Body of pancreas (tissue), 4 donors: ENCODE results near the gene HAPLN2.

Experiments
- POLR2A ChIP-seq, 3 donors: fragments of 450-650 bp; IDR thresholded peaks; one replicate each; pipeline ENCODE4 v1.6.1; 2016; ENCODE audit warnings: antibody characterized with exemption in 3 of 3, mild to moderate bottlenecking in 2 of 3
- TF ChIP-seq, protein P1 (sequence below), 7 experiments: fragments of 450-650 bp in 4 of 7; fragments of 200-600 bp in 3 of 7; sonication (generic) in 3 of 7; IDR thresholded peaks; one replicate each; pipeline ENCODE4 v1.5.1; 2016 to 2019; ENCODE audit warnings: antibody characterized with exemption in 7 of 7

DNA sequence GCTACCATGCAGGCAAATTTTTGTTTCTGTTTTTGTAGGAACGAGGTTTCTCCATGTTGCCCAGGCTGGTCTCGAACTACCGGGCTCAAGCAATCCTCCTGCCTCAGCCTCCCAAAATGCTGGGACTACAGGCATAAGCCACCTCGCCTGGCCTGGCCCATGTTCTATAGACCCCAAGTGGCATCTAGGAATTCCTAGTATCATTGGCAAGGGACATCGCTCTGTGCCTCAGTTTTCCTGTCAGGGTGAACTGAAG is 43.5 kb downstream of the HAPLN2 start:
- TF ChIP-seq, protein P1, sequence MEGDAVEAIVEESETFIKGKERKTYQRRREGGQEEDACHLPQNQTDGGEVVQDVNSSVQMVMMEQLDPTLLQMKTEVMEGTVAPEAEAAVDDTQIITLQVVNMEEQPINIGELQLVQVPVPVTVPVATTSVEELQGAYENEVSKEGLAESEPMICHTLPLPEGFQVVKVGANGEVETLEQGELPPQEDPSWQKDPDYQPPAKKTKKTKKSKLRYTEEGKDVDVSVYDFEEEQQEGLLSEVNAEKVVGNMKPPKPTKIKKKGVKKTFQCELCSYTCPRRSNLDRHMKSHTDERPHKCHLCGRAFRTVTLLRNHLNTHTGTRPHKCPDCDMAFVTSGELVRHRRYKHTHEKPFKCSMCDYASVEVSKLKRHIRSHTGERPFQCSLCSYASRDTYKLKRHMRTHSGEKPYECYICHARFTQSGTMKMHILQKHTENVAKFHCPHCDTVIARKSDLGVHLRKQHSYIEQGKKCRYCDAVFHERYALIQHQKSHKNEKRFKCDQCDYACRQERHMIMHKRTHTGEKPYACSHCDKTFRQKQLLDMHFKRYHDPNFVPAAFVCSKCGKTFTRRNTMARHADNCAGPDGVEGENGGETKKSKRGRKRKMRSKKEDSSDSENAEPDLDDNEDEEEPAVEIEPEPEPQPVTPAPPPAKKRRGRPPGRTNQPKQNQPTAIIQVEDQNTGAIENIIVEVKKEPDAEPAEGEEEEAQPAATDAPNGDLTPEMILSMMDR (IDR thresholded peaks at IDR 0.05): no peak
- TF ChIP-seq POLR2A (IDR thresholded peaks at IDR 0.05): no peak
